MM.1S (cell line): ENCODE data around the gene GID8.

Source experiments
- DNase-seq: peaks from one replicate; pipeline ENCODE4 v3.0.0-alpha.2; 2015
- H2AFZ ChIP-seq: fragments of 300-600 bp; sonication (generic); 2 replicates; pipeline ENCODE4 v1.6.0; 2016; ENCODE audit warnings: antibody characterized with exemption, low read length
- H3F3A ChIP-seq: fragments of 300-600 bp; sonication (generic); 2 replicates; pipeline ENCODE4 v1.6.1; 2016; ENCODE audit warnings: mild to moderate bottlenecking, antibody characterized with exemption, low read length, moderate library complexity, mixed read lengths; ENCODE audit not compliant: insufficient read depth
- H3K27ac ChIP-seq: fragments of 300-600 bp; sonication (generic); 2 replicates; pipeline ENCODE4 v1.5.1; 2016; ENCODE audit warnings: mild to moderate bottlenecking, low read length
- H3K27me3 ChIP-seq: fragments of 300-600 bp; sonication (generic); replicated peaks from 2 replicates; pipeline ENCODE4 v1.6.0; 2016; ENCODE audit warnings: low read length; ENCODE audit not compliant: insufficient read depth
- H3K36me3 ChIP-seq: fragments of 300-600 bp; sonication (generic); replicated peaks from 2 replicates; pipeline ENCODE4 v1.6.1; 2016; ENCODE audit warnings: mild to moderate bottlenecking, low read length, mixed read lengths; ENCODE audit not compliant: insufficient read depth
- H3K4me1 ChIP-seq: fragments of 300-600 bp; sonication (generic); 2 replicates; pipeline ENCODE4 v1.6.1; 2016; ENCODE audit warnings: low read length, mixed read lengths
- H3K4me2 ChIP-seq: fragments of 300-600 bp; sonication (generic); 2 replicates; pipeline ENCODE4 v1.6.0; 2016; ENCODE audit warnings: low read depth, low read length
- H3K4me3 ChIP-seq: fragments of 300-600 bp; sonication (generic); 2 replicates; pipeline ENCODE4 v1.5.1; 2016; ENCODE audit warnings: low read length, mixed read lengths
- H3K79me2 ChIP-seq: fragments of 300-600 bp; sonication (generic); 2 replicates; pipeline ENCODE4 v1.6.1; 2016; ENCODE audit warnings: mixed run types, low read length, mixed read lengths
- H3K9ac ChIP-seq: fragments of 300-600 bp; sonication (generic); 2 replicates; pipeline ENCODE4 v1.6.1; 2016; ENCODE audit warnings: low read length, mixed read lengths
- H3K9me2 ChIP-seq: fragments of 300-600 bp; sonication (generic); replicated peaks from 2 replicates; pipeline ENCODE4 v1.6.1; 2016; ENCODE audit warnings: mild to moderate bottlenecking, low read length, mixed read lengths; ENCODE audit not compliant: insufficient read depth
- H3K9me3 ChIP-seq: fragments of 300-600 bp; sonication (generic); replicated peaks from 2 replicates; pipeline ENCODE4 v1.6.1; 2016; ENCODE audit warnings: mild to moderate bottlenecking, low read length, mixed read lengths; ENCODE audit not compliant: insufficient read depth
- H4K20me1 ChIP-seq: fragments of 300-600 bp; sonication (generic); 2 replicates; pipeline ENCODE4 v1.6.1; 2016; ENCODE audit warnings: mild to moderate bottlenecking, low read length, moderate library complexity, mixed read lengths; ENCODE audit not compliant: insufficient read depth
- CTCF ChIP-seq: fragments of 300-600 bp; sonication (generic); IDR thresholded peaks from 2 replicates; pipeline ENCODE4 v1.5.1; 2016; ENCODE audit warnings: antibody characterized with exemption, low read length, mixed read lengths
- EZH2 ChIP-seq: fragments of 300-600 bp; sonication (generic); optimal IDR thresholded peaks from 2 replicates; pipeline ENCODE3; 2017; ENCODE audit warnings: low read depth, mild to moderate bottlenecking, antibody characterized with exemption, low read length, mixed read lengths
- EZH2phosphoT487 ChIP-seq: fragments of 300-600 bp; sonication (generic); IDR thresholded peaks from 2 replicates; pipeline ENCODE4 v1.6.1; 2018; ENCODE audit warnings: antibody characterized with exemption, low read length

GID8 gene

GRCh38 chr20:62949153-62949821, 11.3 kb downstream of the GID8 start:
- DNase-seq, result no peak
- H3K9me2 ChIP-seq, result no peaks in the 10 kb centered on the region
- no peak overlapping the region for H3K9ac ChIP-seq
- H3K9me3 ChIP-seq, result no peaks in the 10 kb centered on the region
- no peaks in the 10 kb centered on the region for H3F3A ChIP-seq
- H3K27ac ChIP-seq, result no peak overlapping the region
- H3K4me1 ChIP-seq, result 0 out of 2 replicates have a peak, but pooled peaks cover 6% of the 10 kb centered on the region
- H4K20me1 ChIP-seq, result no peaks in the 10 kb centered on the region
- H3K27me3 ChIP-seq, result no peaks in the 10 kb centered on the region; the same call in 1 of the 2 replicates
- H3K36me3 ChIP-seq, result no peaks in the 10 kb centered on the region
- no peak overlapping the region for H3K4me2 ChIP-seq
- TF ChIP-seq CTCF, result no peak
- TF ChIP-seq EZH2, result no peak
- no peak for TF ChIP-seq EZH2phosphoT487
- H3K4me3 ChIP-seq, result no peak overlapping the region
- H3K79me2 ChIP-seq, result peaks cover 6% of the 10 kb centered on the region; the same call in 1 of the 2 replicates
- H2AFZ ChIP-seq, result no peak overlapping the region

DNA sequence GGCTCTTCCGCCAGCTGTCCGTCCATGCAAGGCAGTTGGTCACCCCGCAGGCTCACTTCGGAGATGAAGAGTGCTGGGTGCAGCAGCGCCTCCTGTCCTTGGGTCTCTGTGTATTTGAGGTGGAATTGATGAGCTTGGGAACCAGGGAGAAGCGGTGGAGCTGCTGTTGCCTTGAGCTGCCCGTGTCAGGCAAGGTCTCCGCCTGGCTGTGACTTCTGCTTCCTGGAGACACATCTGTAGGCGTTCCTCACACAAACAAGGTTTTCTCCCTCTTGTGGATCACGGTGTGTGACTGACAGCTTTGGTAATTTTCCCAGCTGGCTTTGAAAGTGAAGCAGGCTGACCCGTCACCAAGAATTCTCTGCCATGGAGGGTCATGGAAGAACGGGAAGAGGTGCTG, 12.0 kb downstream of the GID8 start:
- Histone ChIP-seq H3K9me3 (no peaks in the 10 kb centered on the region), H3K27ac (no peak overlapping the region), H3K4me3 (no peak overlapping the region), H3K79me2 (peaks cover 6% of the 10 kb centered on the region; the same call in 1 of the 2 replicates), H3K27me3 (no peaks in the 10 kb centered on the region; the same call in 1 of the 2 replicates), H3K9ac (no peak overlapping the region), H3K9me2 (no peaks in the 10 kb centered on the region), H3K36me3 (no peaks in the 10 kb centered on the region), H3F3A (no peaks in the 10 kb centered on the region), H2AFZ (no peak overlapping the region), H3K4me2 (no peak overlapping the region), H4K20me1 (no peaks in the 10 kb centered on the region), H3K4me1 (0 out of 2 replicates have a peak, but pooled peaks cover 10% of the 10 kb centered on the region)
- no peak for DNase-seq
- no peak for TF ChIP-seq EZH2phosphoT487
- no peak for TF ChIP-seq EZH2
- TF ChIP-seq CTCF, result no peak

GRCh38 chr20:62950741-62951140, 12.8 kb downstream of the GID8 start:
- no peak overlapping the region for H3K4me3 ChIP-seq
- H3K4me2 ChIP-seq, result no peak overlapping the region
- no peaks in the 10 kb centered on the region; the same call in 1 of the 2 replicates for H3K27me3 ChIP-seq
- no peaks in the 10 kb centered on the region for H3F3A ChIP-seq
- 0 out of 2 replicates have a peak, but pooled peaks cover 10% of the 10 kb centered on the region for H3K4me1 ChIP-seq
- H4K20me1 ChIP-seq, result no peaks in the 10 kb centered on the region
- TF ChIP-seq EZH2phosphoT487 (no peak), EZH2 (no peak), CTCF (no peak)
- no peak overlapping the region for H3K9ac ChIP-seq
- H3K9me2 ChIP-seq, result no peaks in the 10 kb centered on the region
- DNase-seq, result no peak
- no peaks in the 10 kb centered on the region for H3K36me3 ChIP-seq
- no peak overlapping the region for H3K27ac ChIP-seq
- no peaks in the 10 kb centered on the region for H3K9me3 ChIP-seq
- peaks cover 6% of the 10 kb centered on the region; the same call in 1 of the 2 replicates for H3K79me2 ChIP-seq
- H2AFZ ChIP-seq, result no peak overlapping the region
